Endothelial cell of umbilical vein (primary cell): ENCODE measurements around the gene SLC39A13. TPM values are rescaled to one million over a fixed set of nuclear protein-coding genes. Genes with fewer than 3 reads are reported as not detected.

ENCODE experiments used
- BruUV-seq: library from RNA; stranded (reverse); fragments of 400-500 nt; replicated peaks from 2 replicates; lab custom pipeline; 2021; lab: Mats Ljungman, UMichigan
- CTCF ChIA-PET: fragments of 300-600, 350-600 bp; sonication (Branson Sonifier 250); formaldehyde crosslinking; loops from one replicate; lab custom pipeline; 2021; ENCODE audit warnings: antibody characterized with exemption, inconsistent platforms; lab: Charles Lee
- POLR2A ChIA-PET: fragments of 300-600, 350-600 bp; sonication (Branson Sonifier 250); formaldehyde crosslinking; loops from one replicate; lab custom pipeline; 2021; ENCODE audit warnings: antibody characterized with exemption, inconsistent platforms; lab: Charles Lee
- DNase-seq: peaks from one replicate; pipeline ENCODE4 v3.0.0-alpha.2; 2011; ENCODE audit warnings: low read depth, low spot score
- FAIRE-seq: peaks from 2 replicates; lab custom pipeline; 2011; peaks lifted over from hg19 to GRCh38; lab: Jason Lieb, UNC
- H2AFZ ChIP-seq: 2 replicates; pipeline ENCODE4 v1.6.0; 2012; ENCODE audit warnings: low read depth, low read length, control low read depth, inconsistent platforms
- H3K27ac ChIP-seq: 2 replicates; pipeline ENCODE4 v1.5.1; 2011; ENCODE audit warnings: low read depth, mild to moderate bottlenecking, control low read depth, low read length, moderate library complexity; ENCODE audit not compliant: insufficient read depth
- H3K27me3 ChIP-seq, 2 experiments: 2 replicates each; pipeline versions ENCODE4 v1.6.0 to v1.6.1; 2011; ENCODE audit warnings: low read length in 2 of 2, mixed read lengths in 1 of 2; ENCODE audit not compliant: control insufficient read depth in 2 of 2, insufficient read depth in 2 of 2
- H3K36me3 ChIP-seq, 2 experiments: 2 replicates in 1 of 2; 3 replicates in 1 of 2; pipeline ENCODE4 v1.5.1; 2011; ENCODE audit warnings: low read length in 2 of 2, mild to moderate bottlenecking in 1 of 2, moderate library complexity in 1 of 2; ENCODE audit not compliant: control insufficient read depth in 2 of 2, insufficient read depth in 2 of 2; ENCODE audit errors: extremely low read depth in 1 of 2
- H3K4me1 ChIP-seq: 3 replicates; pipeline ENCODE4 v1.5.1; 2011; ENCODE audit warnings: mild to moderate bottlenecking, low read length; ENCODE audit not compliant: control insufficient read depth, insufficient read depth; ENCODE audit errors: extremely low read depth
- H3K4me2 ChIP-seq: 2 replicates; pipeline ENCODE4 v1.6.1; 2011; ENCODE audit warnings: low read length, control low read depth, mixed read lengths; ENCODE audit not compliant: insufficient read depth
- H3K4me3 ChIP-seq, 3 experiments: fragments of 200-600 bp in 1 of 3; sonication (generic), shearing (Covaris generic) in 1 of 3; replicated peaks in 1 of 3; 2 replicates each; pipeline ENCODE4 v1.5.1; 2011 to 2016; ENCODE audit warnings: control low read depth in 3 of 3, low read length in 3 of 3, mild to moderate bottlenecking in 2 of 3, inconsistent platforms in 1 of 3, low read depth in 1 of 3, moderate library complexity in 1 of 3; ENCODE audit not compliant: insufficient read depth in 1 of 3
- H3K79me2 ChIP-seq: 2 replicates; pipeline ENCODE4 v1.6.0; 2012; ENCODE audit warnings: low read length, inconsistent platforms; ENCODE audit not compliant: control insufficient read depth, insufficient read depth
- H3K9ac ChIP-seq: replicated peaks from 2 replicates; pipeline ENCODE3; 2011; ENCODE audit warnings: low read length, control low read depth; ENCODE audit not compliant: insufficient read depth; ENCODE audit errors: extremely low read depth
- H3K9me1 ChIP-seq: replicated peaks from 3 replicates; pipeline ENCODE4 v1.6.0; 2011; ENCODE audit warnings: mild to moderate bottlenecking, low read length; ENCODE audit not compliant: control insufficient read depth, insufficient read depth; ENCODE audit errors: extremely low read depth
- H3K9me3 ChIP-seq: replicated peaks from 2 replicates; pipeline ENCODE4 v1.5.1; 2012; ENCODE audit warnings: low read length, inconsistent platforms; ENCODE audit not compliant: control insufficient read depth, insufficient read depth
- H4K20me1 ChIP-seq: replicated peaks from 2 replicates; pipeline ENCODE3; 2011; ENCODE audit warnings: mild to moderate bottlenecking, low read length; ENCODE audit not compliant: control insufficient read depth, insufficient read depth; ENCODE audit errors: extremely low read depth
- CTCF ChIP-seq, 2 donors: IDR thresholded peaks; 1 replicate in 1 of 2; 2 replicates in 1 of 2; pipeline ENCODE4 v1.5.1; 2011; ENCODE audit warnings: low read length in 2 of 2, mild to moderate bottlenecking in 2 of 2, moderate library complexity in 2 of 2, control low read depth in 1 of 2, inconsistent platforms in 1 of 2, low read depth in 1 of 2; ENCODE audit not compliant: insufficient read depth in 1 of 2; ENCODE audit errors: extremely low read depth in 1 of 2
- EZH2 ChIP-seq: IDR thresholded peaks from 2 replicates; pipeline ENCODE4 v1.6.1; 2012; ENCODE audit warnings: borderline replicate concordance, low read depth, mild to moderate bottlenecking, moderate library complexity, low read length, inconsistent platforms; ENCODE audit not compliant: severe bottlenecking
- FOS ChIP-seq: IDR thresholded peaks from 2 replicates; pipeline ENCODE4 v1.6.1; 2011; ENCODE audit warnings: mild to moderate bottlenecking, low read length, moderate library complexity, borderline replicate concordance; ENCODE audit not compliant: insufficient read depth
- GATA2 ChIP-seq: IDR thresholded peaks from 2 replicates; pipeline ENCODE4 v1.7.0; 2011; ENCODE audit warnings: low read depth, mild to moderate bottlenecking, moderate library complexity, mixed read lengths, low read length; ENCODE audit not compliant: insufficient read length, insufficient read depth
- JUN ChIP-seq: IDR thresholded peaks from 2 replicates; pipeline ENCODE4 v1.6.1; 2011; ENCODE audit warnings: borderline replicate concordance, low read depth; ENCODE audit not compliant: insufficient read length, insufficient read depth
- MAX ChIP-seq: IDR thresholded peaks from 2 replicates; pipeline ENCODE4 v1.6.1; 2011; ENCODE audit not compliant: insufficient read depth, insufficient read length
- MYC ChIP-seq: IDR thresholded peaks from one replicate; pipeline ENCODE4 v1.6.1; 2011; ENCODE audit warnings: mild to moderate bottlenecking, low read depth, low read length
- POLR2A ChIP-seq: IDR thresholded peaks from 2 replicates; pipeline ENCODE4 v1.6.1; 2012; ENCODE audit warnings: low read depth, mild to moderate bottlenecking, control low read depth, low read length
- POLR2AphosphoS5 ChIP-seq: IDR thresholded peaks from 2 replicates; pipeline ENCODE4 v1.6.1; 2012; ENCODE audit warnings: low read depth, mild to moderate bottlenecking, control low read depth, low read length, moderate library complexity; ENCODE audit not compliant: insufficient read depth
- dilution Hi-C: fragments of 300-500 bp; cut with MboI; formaldehyde crosslinking; loops from one replicate; pipeline ENCODE4 v1.15.0; 2019; ENCODE audit warnings: low sequenced_read_pairs; ENCODE audit not compliant: extremely low pct_ligation_motif_present
- intact Hi-C: fragments of 100-400 bp; cut with micrococcal nuclease; formaldehyde crosslinking; loops from one replicate; pipeline ENCODE4 v1.10.0; 2022
- polyA plus RNA-seq, 4 experiments: library from polyadenylated mRNA; depleted of rRNA in 3 of 4; stranded (reverse) in 3 of 4; unstranded in 1 of 4; fragments of >200 nt; gene quantifications; 2 replicates each; pipeline versions ENCODE4 v1.2.1 to v1.2.3, GENCODE V29; 2011 to 2012; ENCODE audit warnings: missing spikeins in 1 of 4
- total RNA-seq: library from RNA; stranded (reverse); gene quantifications from 2 replicates; pipeline ENCODE4 v1.2.3, GENCODE V29; 2021

Gene SLC39A13
- total and polyA plus RNA-seq, 2 donors (not counting 3 experiments of a cell fraction or from before 2014, with no cell fraction given), result 91.9 to 94.3 TPM

- Histone ChIP-seq H3K4me3 (no peak overlapping the region), H3K36me3 (peaks cover 0 to 2% of the 10 kb centered on the region in 2 experiments), H3K9me1 (no peaks in the 10 kb centered on the region), H3K79me2 (no peaks in the 10 kb centered on the region), H3K9me3 (no peaks in the 10 kb centered on the region), H3K27ac (no peak overlapping the region), H3K27me3 (no peaks in the 10 kb centered on the region), H4K20me1 (no peaks in the 10 kb centered on the region), H3K4me2 (no peak overlapping the region), H3K9ac (no peak overlapping the region), H3K4me1 (no peaks in the 10 kb centered on the region), H2AFZ (no peak overlapping the region)
- dilution Hi-C loops, result no loop called here
- TF ChIP-seq CTCF (IDR thresholded peaks at IDR 0.05; ENCODE audit: extremely low read depth in 1 of 2, insufficient read depth in 1 of 2, low read depth in 1 of 2, low read length in 2 of 2) (no peak), GATA2 (no peak), POLR2A (no peak), MAX (no peak), FOS (no peak), MYC (no peak), JUN (no peak), EZH2 (no peak), POLR2AphosphoS5 (no peak)
- no TSS peak for BruUV-seq
- ChIA-PET CTCF (interaction anchor here (0.6 to 0.9 kb wide), 2 partner anchors 74 to 75 kb away, joined by 3 to 5 read pairs; no protein-coding TSS in a partner anchor), POLR2A (no interaction called here)
- FAIRE-seq (no peak), DNase-seq (no peak)
- intact Hi-C loops, result no loop called here
These were observed 39.5 kb downstream of the SLC39A13 start for GRCh38 chr11:47447906-47448305.
